Airway epithelial cell (primary cell): ENCODE measurements around the gene AIRE. TPM values are rescaled to one million over a fixed set of nuclear protein-coding genes. Genes with fewer than 3 reads are reported as not detected.

Source experiments
- total RNA-seq: library from RNA; depleted of rRNA; stranded (reverse); fragments of >200 nt; gene quantifications from 2 replicates; pipeline ENCODE4 v1.2.3, GENCODE V29; 2015

Gene AIRE
- not detected in 2 replicates for total RNA-seq

GRCh38 chr21:44285138-44285992 is at the start of gene AIRE:
Gene AIRE, plus strand, starts transcription at chr21:44285876. Its CDS starts 131 bp downstream, at chr21:44286007.

GRCh38 chr21:44240842-44241241 is 44.8 kb upstream of the AIRE start, which contains the start of gene ICOSLG:
Gene ICOSLG, minus strand, starts transcription at chr21:44240943. Its CDS starts 126 bp downstream, at chr21:44240817.

GRCh38 chr21:44261675-44262295 is 23.9 kb upstream of the AIRE start, which contains the start of gene DNMT3L:
Gene DNMT3L, minus strand, starts transcription at chr21:44261897. Its CDS starts 638 bp downstream, at chr21:44261259.

GRCh38 chr21:44299458-44300261 is 14.0 kb downstream of the AIRE start, which contains the start of gene PFKL:
Gene PFKL, plus strand, starts transcription at chr21:44300053. Its CDS starts 53 bp downstream, at chr21:44300106.

GRCh38 chr21:44338971-44339910 is 53.6 kb downstream of the AIRE start, which contains the start of gene CFAP410:
Gene CFAP410, minus strand, starts transcription at chr21:44339390. Its CDS starts 196 bp downstream, at chr21:44339194.

Other genes starting within 250 kb of the AIRE start
- 7.3 and 12.8 TPM in 2 replicates for gene PWP2, start 178.5 kb upstream of the AIRE start, total RNA-seq
- gene GATD3, start 152.2 kb upstream of the AIRE start, total RNA-seq, result 6.7 and 7.1 TPM in 2 replicates
- 0.98 and 1.3 TPM in 2 replicates for gene ICOSLG, start 44.9 kb upstream of the AIRE start, total RNA-seq
- gene DNMT3L, start 24.0 kb upstream of the AIRE start, total RNA-seq, result not detected in 2 replicates
- 128 and 129 TPM in 2 replicates for gene PFKL, start 14.2 kb downstream of the AIRE start, total RNA-seq
- gene CFAP410, start 53.5 kb downstream of the AIRE start, total RNA-seq, result 8.0 and 12.0 TPM in 2 replicates
- gene TRPM2, start 67.7 kb downstream of the AIRE start, total RNA-seq, result not detected in 2 replicates
- 0.60 and 1.1 TPM in 2 replicates for gene LRRC3, start 169.6 kb downstream of the AIRE start, total RNA-seq